HCT116 (cell line): ENCODE measurements around the gene DDI2. TPM values are rescaled to one million over a fixed set of nuclear protein-coding genes. Genes with fewer than 3 reads are reported as not detected.

Experiments
- ATAC-seq: fragments of 200-7000 bp; cut with Tn5 transposase; 2 replicates; pipeline ENCODE4 v1.9.1; 2020; ENCODE audit warnings: mild to moderate bottlenecking, moderate library complexity
- BruUV-seq: library from RNA; stranded (reverse); fragments of 400-500 nt; replicated peaks from 2 replicates; lab custom pipeline; 2021; lab: Mats Ljungman, UMichigan
- CTCF ChIA-PET: fragments of 300-600 bp; sonication (Branson Sonifier 250); formaldehyde crosslinking; loops from one replicate; lab custom pipeline; 2021; ENCODE audit warnings: antibody characterized with exemption; lab: Charles Lee
- POLR2A ChIA-PET: fragments of 300-600, 350-600 bp; sonication (Branson Sonifier 250); formaldehyde crosslinking; loops from one replicate; lab custom pipeline; 2021; ENCODE audit warnings: antibody characterized with exemption; lab: Charles Lee
- RAD21 ChIA-PET, 2 experiments: fragments of 300-600 bp; sonication (Branson Sonifier 250); formaldehyde crosslinking; loops; one replicate each; lab custom pipeline; 2023; ENCODE audit warnings: low total read pairs in 2 of 2; ENCODE audit not compliant: uncharacterized antibody in 2 of 2, unreplicated experiment in 2 of 2, low non-redundant PET in 1 of 2; lab: Charles Lee
- DNase-seq: peaks from one replicate; pipeline ENCODE4 v3.0.0-alpha.2; 2010; ENCODE audit warnings: low read depth, low spot score
- H2AFZ ChIP-seq: fragments of 200-600 bp; shearing (Covaris generic), sonication (generic); 2 replicates; pipeline ENCODE4 v1.6.1; 2017; ENCODE audit warnings: low read depth, mixed run types, mixed read lengths, antibody characterized with exemption, low read length; ENCODE audit not compliant: poor library complexity, severe bottlenecking
- H3K27ac ChIP-seq: 2 replicates; pipeline ENCODE4 v1.5.1; 2012; ENCODE audit warnings: low read depth, low read length
- H3K27me3 ChIP-seq: fragments of 200-600 bp; sonication (generic); 2 replicates; pipeline ENCODE4 v1.6.1; 2016; ENCODE audit warnings: mixed run types, low read length, mixed read lengths; ENCODE audit not compliant: insufficient read depth
- H3K36me3 ChIP-seq, 2 experiments: fragments of 200-500 bp in 1 of 2; fragments of 200-600 bp in 1 of 2; sonication (Bioruptor generic) in 1 of 2; sonication (generic) in 1 of 2; 2 replicates each; pipeline versions ENCODE4 v1.5.1 to v1.6.1; 2014 to 2016; ENCODE audit warnings: low read length in 2 of 2, inconsistent platforms in 1 of 2, mixed read lengths in 1 of 2, mixed run types in 1 of 2; ENCODE audit not compliant: insufficient read depth in 2 of 2, control insufficient read depth in 1 of 2
- H3K4me1 ChIP-seq, 2 experiments: fragments of 200-600 bp in 1 of 2; sonication (generic) in 1 of 2; 2 replicates each; pipeline versions ENCODE4 v1.5.1 to v1.6.1; 2012 to 2017; ENCODE audit warnings: low read length in 2 of 2, inconsistent platforms in 1 of 2, mild to moderate bottlenecking in 1 of 2, mixed read lengths in 1 of 2, mixed run types in 1 of 2, moderate library complexity in 1 of 2; ENCODE audit not compliant: insufficient read depth in 2 of 2, control insufficient read depth in 1 of 2
- H3K4me2 ChIP-seq: fragments of 200-600 bp; sonication (generic); 2 replicates; pipeline ENCODE4 v1.6.1; 2017; ENCODE audit warnings: mixed run types, low read length, mixed read lengths
- H3K4me3 ChIP-seq, 2 experiments: fragments of 200-600 bp in 1 of 2; sonication (generic) in 1 of 2; replicated peaks in 1 of 2; 2 replicates each; pipeline ENCODE4 v1.5.1; 2011 to 2016; ENCODE audit warnings: low read length in 2 of 2, control low read depth in 1 of 2, low read depth in 1 of 2, mild to moderate bottlenecking in 1 of 2, mixed read lengths in 1 of 2, mixed run types in 1 of 2
- H3K79me2 ChIP-seq: fragments of 200-600 bp; sonication (generic); 2 replicates; pipeline ENCODE4 v1.6.1; 2017; ENCODE audit warnings: mild to moderate bottlenecking, mixed run types, low read length, moderate library complexity, mixed read lengths; ENCODE audit not compliant: insufficient read depth
- H3K9ac ChIP-seq: fragments of 200-600 bp; sonication (generic); 2 replicates; pipeline ENCODE4 v1.6.1; 2016; ENCODE audit warnings: low read length, mixed read lengths
- H3K9me2 ChIP-seq: fragments of 200-600 bp; sonication (generic), shearing (Covaris generic); 2 replicates; pipeline ENCODE4 v1.6.1; 2017; ENCODE audit warnings: mixed run types, mild to moderate bottlenecking, moderate library complexity; ENCODE audit not compliant: insufficient read depth
- H3K9me3 ChIP-seq, 2 experiments: fragments of 200-500 bp in 1 of 2; fragments of 200-600 bp in 1 of 2; sonication (Bioruptor generic) in 1 of 2; sonication (generic) in 1 of 2; 2 replicates each; pipeline ENCODE4 v1.6.1; 2014 to 2017; ENCODE audit warnings: low read length in 2 of 2, mixed read lengths in 2 of 2, inconsistent platforms in 1 of 2, low read depth in 1 of 2, mild to moderate bottlenecking in 1 of 2, mixed run types in 1 of 2, moderate library complexity in 1 of 2; ENCODE audit not compliant: control insufficient read depth in 1 of 2, insufficient read depth in 1 of 2
- H4K20me1 ChIP-seq: fragments of 200-600 bp; sonication (generic), shearing (Covaris generic); 2 replicates; pipeline ENCODE4 v1.6.1; 2017; ENCODE audit warnings: mixed run types, mild to moderate bottlenecking, moderate library complexity; ENCODE audit not compliant: insufficient read depth
- CBX3 ChIP-seq: IDR thresholded peaks from 2 replicates; pipeline ENCODE4 v1.6.1; 2012; ENCODE audit warnings: low read depth
- CEBPB ChIP-seq: IDR thresholded peaks from 2 replicates; pipeline ENCODE4 v1.6.1; 2012; ENCODE audit warnings: low read depth
- ELF1 ChIP-seq: IDR thresholded peaks from 2 replicates; pipeline ENCODE4 v1.6.1; 2012; ENCODE audit warnings: low read depth, borderline replicate concordance
- FOSL1 ChIP-seq: IDR thresholded peaks from 2 replicates; pipeline ENCODE4 v1.6.1; 2012; ENCODE audit warnings: low read depth
- JUND ChIP-seq: IDR thresholded peaks from 2 replicates; pipeline ENCODE4 v1.6.1; 2012
- POLR2A ChIP-seq: IDR thresholded peaks from 2 replicates; pipeline ENCODE4 v1.7.0; 2011; ENCODE audit warnings: borderline replicate concordance; ENCODE audit not compliant: insufficient read depth, insufficient read length; ENCODE audit errors: extremely low read depth
- POLR2AphosphoS5 ChIP-seq: IDR thresholded peaks from 2 replicates; pipeline ENCODE4 v1.6.1; 2011; ENCODE audit warnings: mild to moderate bottlenecking, low read depth, low read length, moderate library complexity
- RAD21 ChIP-seq: IDR thresholded peaks from 2 replicates; pipeline ENCODE4 v1.6.1; 2012; ENCODE audit warnings: low read depth, mild to moderate bottlenecking
- REST ChIP-seq: IDR thresholded peaks from 2 replicates; pipeline ENCODE4 v1.6.1; 2012; ENCODE audit warnings: low read depth
- SIN3A ChIP-seq: IDR thresholded peaks from 2 replicates; pipeline ENCODE4 v1.6.1; 2012; ENCODE audit warnings: low read depth
- SP1 ChIP-seq: IDR thresholded peaks from 2 replicates; pipeline ENCODE4 v1.6.1; 2012; ENCODE audit warnings: low read depth
- SRF ChIP-seq: IDR thresholded peaks from 2 replicates; pipeline ENCODE4 v1.6.1; 2012; ENCODE audit warnings: low read depth
- YY1 ChIP-seq: IDR thresholded peaks from 2 replicates; pipeline ENCODE4 v1.6.1; 2011; ENCODE audit warnings: low read length, low read depth, moderate library complexity, mild to moderate bottlenecking; ENCODE audit not compliant: insufficient replicate concordance; ENCODE audit errors: extremely low read depth
- ZFX ChIP-seq: fragments of 450-650 bp; IDR thresholded peaks from 2 replicates; pipeline ENCODE4 v1.6.1; 2017
- intact Hi-C: fragments of 100-400 bp; cut with micrococcal nuclease; formaldehyde crosslinking; loops from 2 replicates; pipeline ENCODE4 v1.10.0; 2022
- total RNA-seq: library from RNA; stranded (reverse); gene quantifications from one replicate; pipeline ENCODE4 v1.2.1, GENCODE V29; 2021; ENCODE audit not compliant: unreplicated experiment

Gene DDI2
- total RNA-seq, 1 experiment from 2014 or later = 26.3 TPM

DNA sequence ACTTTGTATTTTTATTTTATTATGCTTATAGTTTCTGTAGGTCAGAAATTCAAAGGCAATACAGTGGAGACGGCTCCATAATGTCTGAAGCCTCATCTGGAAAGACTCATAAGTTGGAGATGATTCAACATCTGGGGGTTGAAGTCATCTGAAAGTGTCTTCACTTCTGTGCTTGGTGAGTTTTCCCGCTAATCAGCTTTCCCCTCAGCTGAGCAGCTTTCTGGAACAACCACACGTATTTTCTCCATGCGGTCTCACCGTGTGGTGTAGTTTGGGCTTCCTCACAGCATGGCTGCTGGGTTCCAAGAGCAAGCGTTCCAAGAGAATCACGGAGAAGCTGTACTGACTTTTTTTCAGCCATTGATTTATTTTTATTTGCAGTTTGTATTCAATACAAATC lies 7.6 kb upstream of the DDI2 start (continued):
- TF ChIP-seq FOSL1 (no peak), POLR2AphosphoS5 (no peak), SRF (no peak), RAD21 (no peak), CBX3 (no peak)

GRCh38 chr1:15610167-15610566 lies 7.1 kb upstream of the DDI2 start:
- POLR2A ChIA-PET = no interaction called here
- intact Hi-C loops = no loop called here

More at GRCh38 chr1:15610167-15610566, 7.1 kb upstream of the DDI2 start:
- TF ChIP-seq CEBPB (no peak), SP1 (no peak), CBX3 (no peak), SIN3A (no peak), REST (no peak), SRF (no peak), YY1 (no peak), ELF1 (no peak), JUND (no peak), RAD21 (no peak), POLR2A (no peak), ZFX (no peak)
- DNase-seq (no peak), ATAC-seq (no peak)
- Histone ChIP-seq H3K79me2 (no peaks in the 10 kb centered on the region), H3K4me3 (no peak overlapping the region), H3K4me2 (no peak overlapping the region), H3K9me2 (no peaks in the 10 kb centered on the region), H3K27ac (no peak overlapping the region), H3K9me3 (no peaks in the 10 kb centered on the region; a peak in 1 of 4 replicates), H3K36me3 (no peaks in the 10 kb centered on the region), H3K4me1 (no peaks in the 10 kb centered on the region; a peak in 1 of 4 replicates), H2AFZ (no peak overlapping the region), H4K20me1 (no peaks in the 10 kb centered on the region), H3K27me3 (no peaks in the 10 kb centered on the region), H3K9ac (no peak overlapping the region)
- no TSS peak for BruUV-seq
- ChIA-PET RAD21 (no interaction called here), CTCF (no interaction called here)
